Heart left ventricle (tissue), 13 donors: ENCODE measurements around the gene LAMC1.

Experiments
- CTCF ChIP-seq, 12 donors: fragments of 200-600 bp; sonication (generic) in 4 of 12; IDR thresholded peaks; one replicate each; pipeline versions ENCODE4 v1.5.0 to v1.8.0; 2018 to 2022; ENCODE audit warnings: antibody characterized with exemption in 12 of 12, mild to moderate bottlenecking in 5 of 12
- POLR2A ChIP-seq, 2 donors: fragments of 450-650 bp; IDR thresholded peaks; one replicate each; pipeline ENCODE4 v1.6.1; 2017; ENCODE audit warnings: antibody characterized with exemption in 2 of 2, mild to moderate bottlenecking in 2 of 2, moderate library complexity in 2 of 2
- donor health status: ischemic (EF 13 %, LVEDD 7.1; RV severe dilation, severe dysfunction).
- donor health status: DM: no; HTN: yes; CAD: no.
- donor health status: DM: no; HTN: no; CAD: no.
- donor health status: ischemic (EF 25% LVEDD 6.9; RV normal size, moderate dysfunction).
- donor health status: ischemic (EF 25% LVEDD 5.7; RV mildly dilated, moderate dysfunction).
- donor health status: ischemic (EF 35%, LVEDD 5.7; RV mildly dilated, moderate dysfunction).
- donor health status: nonischemic (EF 11% LVEDD 7.7; RV severe dilation, severe dysfunction).
- donor health status: DM: yes; HTN: yes; CAD: no.
- donor health status: PGD.
- donor health status: ischemic (EF 29% LVEDD 5.4; RV normal size, mild dysfunction).
- donor health status: nonischemic (EF 23%, LVEDD 6.1; RV moderate dilation, normal function).

DNA sequence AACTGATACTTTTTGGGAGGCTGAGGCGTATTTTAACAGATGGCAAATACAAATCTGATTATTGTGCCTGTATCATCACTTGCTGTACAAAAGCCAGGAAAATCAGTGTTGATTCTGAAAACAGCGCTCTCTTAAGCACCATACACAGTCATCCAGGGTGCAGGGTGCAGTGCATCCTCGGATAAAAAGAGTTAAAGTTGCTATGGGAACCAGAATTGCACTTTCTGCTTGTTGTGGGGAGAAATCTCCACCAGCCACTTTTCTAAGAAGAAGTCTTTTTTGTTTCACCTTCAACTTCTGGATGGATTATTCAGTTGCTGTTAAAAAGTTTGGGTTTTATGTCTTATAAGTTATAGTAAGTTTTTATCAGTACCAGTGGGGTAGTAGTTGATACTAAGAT lies 3.8 kb downstream of the LAMC1 start:
- no peak for TF ChIP-seq POLR2A (IDR thresholded peaks at IDR 0.05)
- no peak for TF ChIP-seq CTCF (IDR thresholded peaks at IDR 0.05)
